GM10847 (cell line): ENCODE results near the gene WNK2.

Experiments
- POLR2A ChIP-seq: IDR thresholded peaks from 2 replicates; pipeline ENCODE4 v1.6.1; 2011; ENCODE audit not compliant: insufficient read length; ENCODE audit errors: extremely low read depth

Gene WNK2

GRCh38 chr9:93366119-93366447 is 182.1 kb downstream of the WNK2 start:
- no peak for TF ChIP-seq POLR2A

- TF ChIP-seq POLR2A = no peak
Observed at GRCh38 chr9:93368437-93368836, 184.5 kb downstream of the WNK2 start.

- no peak for TF ChIP-seq POLR2A
Observed at GRCh38 chr9:93369686-93370085, 185.7 kb downstream of the WNK2 start.
